GM19239 (cell line): ENCODE results near the gene TEX48.

Source experiments
- DNase-seq: peaks from one replicate; pipeline ENCODE4 v3.0.0; 2011; ENCODE audit warnings: low spot score; ENCODE audit not compliant: insufficient read length
- FAIRE-seq: peaks from 2 replicates; lab custom pipeline; 2011; peaks lifted over from hg19 to GRCh38; lab: Jason Lieb, UNC

Gene TEX48

DNA sequence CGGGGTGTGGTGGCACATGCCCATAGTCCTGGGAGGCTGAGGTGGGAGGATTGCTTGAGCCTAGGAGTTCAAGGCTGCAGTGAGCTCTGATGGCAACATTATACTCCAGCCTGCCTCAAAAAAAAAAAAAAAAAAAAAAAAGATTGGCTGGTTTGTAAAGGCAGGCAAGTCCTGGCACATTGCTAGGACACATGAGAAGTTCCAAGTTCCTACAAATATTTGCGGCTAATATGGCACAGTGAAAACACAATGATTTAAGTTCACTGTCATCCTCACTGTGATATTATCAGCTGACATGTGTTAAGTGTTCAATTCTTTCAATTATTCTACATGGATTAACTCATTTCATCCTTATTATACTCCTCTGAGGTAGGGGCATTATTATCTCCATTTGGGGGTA lies 50.8 kb downstream of the TEX48 start:
- no peak for FAIRE-seq
- no peak for DNase-seq

DNA sequence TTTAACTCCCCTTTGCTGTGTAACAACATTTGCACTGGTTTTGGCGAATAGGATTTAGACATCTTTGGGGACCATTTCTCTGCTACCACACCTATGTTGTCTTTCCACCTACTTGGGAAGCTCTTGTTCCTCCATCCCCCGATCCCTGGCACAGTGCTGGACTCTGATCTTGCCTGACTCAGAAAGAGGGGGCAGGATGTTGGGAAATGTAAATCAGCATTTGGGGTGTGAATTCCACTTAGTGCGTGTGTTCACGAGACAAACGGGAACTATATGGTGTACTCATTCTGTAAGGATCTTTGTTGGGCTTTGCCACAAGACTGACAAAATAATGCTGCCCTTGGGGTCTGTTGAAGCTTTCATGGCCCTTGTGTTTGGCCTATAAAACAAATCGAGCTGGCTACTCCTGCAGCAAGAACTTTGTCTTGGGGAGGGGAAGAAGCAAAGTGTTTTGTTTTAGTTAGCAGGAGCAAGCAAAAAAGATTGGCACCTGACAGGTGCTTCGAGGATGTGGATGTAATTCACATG lies 52.4 kb downstream of the TEX48 start:
- DNase-seq, result no peak
- FAIRE-seq, result no peak

DNA sequence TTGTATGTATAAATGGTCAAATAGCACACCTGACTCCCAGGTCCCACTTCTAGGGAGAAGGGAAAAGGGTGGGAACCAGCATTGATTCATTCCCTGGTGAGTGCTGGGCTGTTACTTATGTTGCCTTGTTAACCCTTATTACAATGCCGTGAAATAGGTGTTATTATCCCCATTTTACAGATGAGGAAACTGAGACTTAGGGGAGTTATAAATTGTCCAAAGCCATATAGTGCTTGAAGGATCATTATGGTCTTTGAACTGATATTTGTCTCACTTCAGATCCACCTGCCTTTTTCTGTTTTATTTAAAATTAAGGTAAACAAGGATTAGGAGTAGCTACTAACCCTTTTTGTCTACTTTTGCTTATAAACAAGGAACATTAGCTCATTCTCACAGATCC lies 54.4 kb downstream of the TEX48 start:
- DNase-seq (no peak), FAIRE-seq (no peak)

DNA sequence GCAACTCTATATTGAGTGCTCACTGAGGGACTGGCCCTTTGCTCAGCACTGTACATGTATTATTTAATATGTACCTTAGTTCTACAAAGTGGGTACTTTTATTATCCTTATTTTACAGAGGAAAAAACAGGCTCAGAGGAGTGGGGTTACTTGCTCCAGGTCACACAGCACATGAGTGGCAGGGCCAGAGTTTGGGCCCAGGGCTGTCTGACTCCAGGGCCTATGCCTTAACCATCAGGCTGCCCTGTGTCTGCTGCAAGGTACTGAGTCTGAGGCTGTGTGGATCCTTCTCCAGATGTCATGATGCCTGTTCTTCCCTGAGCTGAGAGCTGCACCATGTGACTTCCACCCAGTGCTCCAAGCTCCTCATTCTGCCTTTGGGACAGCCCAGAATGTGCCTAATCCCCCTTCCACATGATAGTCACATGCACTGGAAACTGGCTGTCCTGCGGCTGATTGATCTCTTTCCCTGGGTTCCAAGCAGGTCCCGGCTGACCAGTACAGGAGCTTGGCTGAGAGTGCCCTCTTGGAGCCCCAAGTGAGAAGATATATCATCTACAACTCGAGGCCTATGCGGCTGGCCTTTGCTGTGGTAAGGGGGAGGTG lies 55.5 kb downstream of the TEX48 start:
- no peak for DNase-seq
- FAIRE-seq, result no peak

DNA sequence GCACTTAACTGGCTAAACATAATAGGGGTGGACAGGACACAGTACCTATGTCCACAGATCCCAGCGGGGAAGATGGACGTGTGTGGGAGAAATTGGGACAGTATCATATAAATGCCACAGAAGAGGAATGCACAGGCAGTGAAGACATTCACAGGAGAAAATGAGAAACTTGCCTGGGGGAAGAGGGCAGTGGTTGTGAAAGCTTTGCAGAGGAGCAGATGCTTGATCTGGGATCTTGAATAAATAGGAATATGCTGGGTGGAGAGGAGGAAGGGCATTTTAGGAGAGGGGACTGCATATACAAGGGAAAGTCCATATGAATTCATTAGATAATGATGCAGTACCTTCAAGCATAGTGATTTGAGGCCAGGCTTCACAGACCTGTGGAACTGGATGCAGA lies 57.3 kb downstream of the TEX48 start:
- no peak for FAIRE-seq
- DNase-seq, result no peak

DNA sequence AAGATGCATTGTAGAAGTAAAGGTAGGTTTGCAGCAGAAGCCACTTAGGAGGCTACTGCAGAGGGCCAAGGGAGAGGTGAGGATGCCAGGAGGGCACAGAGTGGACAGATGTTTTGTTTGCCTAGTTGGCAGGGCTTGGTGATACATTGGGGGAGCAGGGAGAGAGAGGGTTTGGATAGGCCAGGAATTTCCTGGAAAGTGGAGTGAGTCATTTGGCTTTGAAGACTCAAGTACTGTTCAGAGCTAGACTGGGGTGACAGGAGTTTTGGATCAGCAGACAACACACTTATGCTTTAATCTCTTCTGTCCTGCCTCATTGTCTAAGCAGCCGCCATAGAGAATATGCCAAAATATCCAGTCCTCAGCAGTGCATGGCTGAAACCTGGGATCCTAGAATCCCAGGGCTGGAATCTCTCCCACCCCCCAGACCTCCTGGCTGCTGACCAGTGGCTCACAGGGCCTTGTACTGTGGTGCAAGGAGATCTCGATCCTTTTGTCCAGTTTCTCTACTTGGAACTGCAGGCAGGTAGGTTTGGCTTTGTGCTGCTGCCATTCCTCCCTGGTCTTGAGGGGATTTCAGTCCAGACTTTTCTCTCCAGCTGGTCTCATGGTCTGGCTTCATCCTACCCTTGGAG lies 59.9 kb downstream of the TEX48 start:
- FAIRE-seq (no peak), DNase-seq (no peak)

DNA sequence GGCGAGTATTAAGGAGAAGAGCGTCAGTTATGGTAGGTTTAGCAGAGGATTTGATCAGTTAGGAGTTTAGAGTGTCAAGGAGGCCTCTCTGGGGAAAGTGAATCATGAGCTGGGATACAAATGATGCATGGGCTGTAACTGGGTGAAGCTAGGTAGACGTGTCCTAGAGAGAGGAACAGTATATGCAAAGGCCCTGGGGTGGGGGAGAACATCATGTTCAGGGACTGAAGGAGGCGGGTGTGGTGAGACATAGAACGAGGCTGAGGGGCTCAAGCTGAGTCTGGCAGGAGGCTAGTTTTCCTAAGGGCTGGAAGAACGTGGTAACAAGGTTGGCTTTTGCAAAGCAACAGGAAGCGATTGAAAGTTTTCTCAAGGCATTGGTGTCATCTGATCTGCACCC lies 60.4 kb downstream of the TEX48 start:
- FAIRE-seq (no peak), DNase-seq (no peak)

DNA sequence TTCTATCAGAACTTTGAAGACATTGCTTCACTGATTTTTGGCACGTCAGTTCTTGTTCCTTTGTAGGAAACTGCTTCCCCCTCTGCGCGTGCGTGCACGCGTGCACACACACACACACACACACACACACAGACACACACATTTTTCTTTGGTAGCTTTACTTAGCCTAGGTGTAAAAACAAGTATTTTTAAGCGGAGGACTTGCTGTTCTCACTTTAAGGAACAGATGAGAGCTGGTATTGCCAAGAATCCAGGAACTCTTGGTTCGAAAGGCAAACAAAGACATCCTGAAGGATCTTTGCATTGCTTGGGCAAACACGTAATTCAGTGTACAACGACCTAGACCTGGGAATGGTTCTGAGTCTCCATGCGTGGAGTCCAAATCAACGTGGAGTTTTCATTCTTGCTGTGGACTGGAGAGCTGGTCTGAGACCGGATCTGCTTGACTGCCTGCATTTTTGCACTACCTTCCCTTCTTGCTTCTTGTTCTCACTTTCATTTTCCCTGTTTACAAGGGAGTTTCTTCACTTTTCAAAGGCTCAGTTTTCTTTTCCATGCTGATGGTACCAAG lies 62.7 kb downstream of the TEX48 start:
- peak; percentile 89 for FAIRE-seq

DNA sequence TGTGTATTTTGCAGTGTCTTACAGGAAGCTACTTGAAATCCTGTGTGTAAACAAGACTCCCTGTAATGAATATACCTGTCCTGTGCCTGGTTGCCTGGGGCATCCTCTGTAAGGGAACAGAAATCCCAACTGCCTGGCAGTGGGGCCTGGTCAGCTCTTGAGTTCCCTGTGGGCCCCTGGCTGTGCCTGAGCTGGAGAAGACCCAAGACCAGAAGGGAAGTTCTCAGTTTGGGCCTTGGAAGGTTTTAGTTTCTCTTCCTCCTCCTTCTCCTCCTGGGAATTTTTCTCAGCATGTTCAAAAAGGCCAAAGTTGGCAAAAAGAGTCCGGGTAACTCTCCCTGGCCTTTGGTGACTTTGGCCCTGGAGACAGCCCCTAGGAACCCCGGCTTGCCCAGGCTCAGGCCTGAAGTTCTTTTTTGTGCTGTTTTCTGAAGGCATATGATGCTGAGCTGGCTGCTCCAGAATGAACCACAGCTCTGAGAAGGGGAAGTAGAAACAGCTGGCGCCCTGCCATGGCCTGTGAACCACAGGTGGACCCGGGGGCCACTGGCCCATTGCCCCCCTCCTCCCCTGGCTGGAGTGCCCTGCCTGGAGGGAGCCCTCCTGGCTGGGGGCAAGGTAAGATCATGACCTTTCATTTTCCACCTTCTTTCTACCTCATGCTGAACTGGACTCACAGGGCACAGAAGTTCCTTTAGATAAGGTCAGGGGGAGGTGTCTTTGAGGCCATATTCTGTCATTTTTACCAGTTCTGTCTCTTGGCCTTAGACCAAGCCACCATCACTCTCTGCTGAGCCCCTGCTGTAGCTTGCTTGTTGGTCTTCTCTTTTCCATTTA lies 65.1 kb downstream of the TEX48 start:
- DNase-seq, result peak; percentile 26
- FAIRE-seq, result peak; percentile 80

More for the DNA sequence above, 62.7 kb downstream of the TEX48 start:
- no peak for DNase-seq
